ENCODE results near the gene KRTAP8-1.

DNA sequence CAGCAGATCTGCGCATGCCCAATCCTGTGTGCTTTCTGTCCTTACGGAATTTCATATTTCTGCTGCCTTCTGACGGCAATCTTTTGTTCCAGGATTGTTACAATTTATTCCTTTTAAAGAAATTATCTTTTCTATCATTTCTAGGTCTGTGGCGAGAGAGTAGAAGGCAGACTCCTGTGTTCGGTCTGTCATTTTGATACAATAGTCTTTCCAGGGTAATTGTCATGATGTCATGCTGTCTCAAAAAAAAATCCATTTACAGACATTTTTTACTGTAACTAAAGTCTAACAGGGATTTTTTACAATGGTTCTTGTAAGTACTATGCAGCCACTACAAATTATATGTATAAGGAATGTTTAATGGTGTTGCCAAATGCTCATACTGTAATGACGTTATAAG lies 25.5 kb upstream of the KRTAP8-1 start:
- no peak for TF ChIP-seq POLR2A (IDR thresholded peaks at IDR 0.05)
- TF ChIP-seq POLR2AphosphoS5 (IDR thresholded peaks at IDR 0.05), result no peak
